ENCODE measurements around the gene C9. TPM values are rescaled to one million over a fixed set of nuclear protein-coding genes. Genes with fewer than 3 reads are reported as not detected.
A peak's percentile ranks its signal among the peaks of the same experiment; 100 is the strongest.
"Not testable (repeated sequence)": the region's sequence is repeated elsewhere in the genome, so short reads cannot be mapped to it uniquely, and the experiment has no call there.

Gene C9
- total RNA-seq, 1 donor from 2014 or later, result 0.96 TPM

DNA sequence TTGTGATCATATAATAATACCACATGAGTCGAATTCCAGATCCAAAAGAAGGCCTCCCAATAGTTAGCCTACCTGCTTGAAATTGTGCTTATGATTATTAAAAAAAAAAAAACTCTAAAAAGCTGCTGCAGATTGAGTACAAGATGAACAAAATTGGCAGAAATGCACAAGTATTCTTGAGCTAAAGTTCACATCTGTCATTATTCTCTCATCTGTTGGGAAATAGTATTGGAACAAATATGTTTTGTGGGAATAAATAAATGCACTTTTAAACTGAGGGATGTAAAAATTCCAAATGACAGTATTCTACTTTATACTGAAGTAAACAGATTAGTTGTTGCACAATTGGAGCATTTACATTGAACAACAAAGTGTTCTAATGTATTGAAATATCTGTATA is 44.7 kb upstream of the C9 start:
- Histone ChIP-seq H3K27ac (no peak overlapping the region), H3K4me3 (no peak overlapping the region), H3K36me3 (no peaks in the 10 kb centered on the region), H3K4me1 (peaks cover 6 to 32% of the 10 kb centered on the region in 2 donors), H3K27me3 (no peaks in the 10 kb centered on the region), H3K9me3 (no peaks in the 10 kb centered on the region)
- intact Hi-C loops (cut with DNase I), result loop anchor here (10.0 kb wide), 1 partner anchor 334 kb away; the partner anchor contains the start of gene RICTOR
- DNase-seq (ENCODE audit: low spot score in 2 of 2), result no peak
- TF ChIP-seq, protein P1, sequence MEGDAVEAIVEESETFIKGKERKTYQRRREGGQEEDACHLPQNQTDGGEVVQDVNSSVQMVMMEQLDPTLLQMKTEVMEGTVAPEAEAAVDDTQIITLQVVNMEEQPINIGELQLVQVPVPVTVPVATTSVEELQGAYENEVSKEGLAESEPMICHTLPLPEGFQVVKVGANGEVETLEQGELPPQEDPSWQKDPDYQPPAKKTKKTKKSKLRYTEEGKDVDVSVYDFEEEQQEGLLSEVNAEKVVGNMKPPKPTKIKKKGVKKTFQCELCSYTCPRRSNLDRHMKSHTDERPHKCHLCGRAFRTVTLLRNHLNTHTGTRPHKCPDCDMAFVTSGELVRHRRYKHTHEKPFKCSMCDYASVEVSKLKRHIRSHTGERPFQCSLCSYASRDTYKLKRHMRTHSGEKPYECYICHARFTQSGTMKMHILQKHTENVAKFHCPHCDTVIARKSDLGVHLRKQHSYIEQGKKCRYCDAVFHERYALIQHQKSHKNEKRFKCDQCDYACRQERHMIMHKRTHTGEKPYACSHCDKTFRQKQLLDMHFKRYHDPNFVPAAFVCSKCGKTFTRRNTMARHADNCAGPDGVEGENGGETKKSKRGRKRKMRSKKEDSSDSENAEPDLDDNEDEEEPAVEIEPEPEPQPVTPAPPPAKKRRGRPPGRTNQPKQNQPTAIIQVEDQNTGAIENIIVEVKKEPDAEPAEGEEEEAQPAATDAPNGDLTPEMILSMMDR (IDR thresholded peaks at IDR 0.05), result no peak

GRCh38 chr5:39405083-39405843 is 41.0 kb upstream of the C9 start:
- DNase-seq (ENCODE audit: low spot score in 2 of 2), result no peak
- Histone ChIP-seq H3K36me3 (no peaks in the 10 kb centered on the region), H3K27ac (no peak overlapping the region), H3K4me3 (no peak overlapping the region), H3K27me3 (no peaks in the 10 kb centered on the region), H3K4me1 (peaks cover 3 to 17% of the 10 kb centered on the region in 2 donors), H3K9me3 (no peaks in the 10 kb centered on the region)
- TF ChIP-seq, protein P1 (IDR thresholded peaks at IDR 0.05), result no peak
- intact Hi-C loops (cut with DNase I), result loop anchor here (10.0 kb wide), 1 partner anchor 330 kb away; the partner anchor contains the start of gene RICTOR

DNA sequence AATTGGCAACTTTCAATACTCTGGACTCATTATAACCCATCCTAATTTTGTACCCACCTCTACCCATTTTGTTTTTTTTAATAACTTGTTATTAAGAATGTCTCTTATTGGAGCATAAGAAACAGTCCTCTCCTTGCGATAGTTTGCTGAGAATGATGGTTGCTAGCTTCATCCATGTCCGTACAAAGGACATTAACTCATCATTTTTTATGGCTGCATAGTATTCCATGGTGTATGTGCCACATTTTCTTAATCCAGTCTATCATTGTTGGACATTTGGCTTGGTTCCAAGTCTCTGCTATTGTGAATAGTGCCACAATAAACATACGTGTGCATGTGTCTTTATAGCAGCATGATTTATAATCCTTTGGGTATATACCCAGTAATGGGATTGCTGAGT is 39.5 kb upstream of the C9 start:
- intact Hi-C loops (cut with DNase I), result loop anchor here (10.0 kb wide), 1 partner anchor 329 kb away; the partner anchor contains the start of gene RICTOR
- H3K4me3 ChIP-seq; H3K27ac ChIP-seq; H3K9me3 ChIP-seq; H3K36me3 ChIP-seq; H3K27me3 ChIP-seq; DNase-seq (ENCODE audit: low spot score in 2 of 2): not testable (repeated sequence)
- H3K4me1 ChIP-seq, result peaks cover 3 to 18% of the 10 kb centered on the region in 2 donors

- DNase-seq (ENCODE audit: low spot score in 2 of 2); H3K36me3 ChIP-seq; H3K4me3 ChIP-seq; H3K9me3 ChIP-seq; H3K27me3 ChIP-seq: not testable (repeated sequence)
- peaks cover 3 to 21% of the 10 kb centered on the region in 2 donors for H3K4me1 ChIP-seq
- peak overlapping the region in 1 of 2 donors; percentile 91 for H3K27ac ChIP-seq
- intact Hi-C loops (cut with DNase I), result loop anchor here (10.0 kb wide), 1 partner anchor 327 kb away; the partner anchor contains the start of gene RICTOR
Observed at GRCh38 chr5:39402140-39402539, 37.8 kb upstream of the C9 start.

GRCh38 chr5:39400713-39401578 is 36.7 kb upstream of the C9 start:
- peaks cover 0 to 4% of the 10 kb centered on the region in 2 donors for H3K36me3 ChIP-seq
- DNase-seq (ENCODE audit: low spot score in 2 of 2), result no peak
- TF ChIP-seq, protein P1 (IDR thresholded peaks at IDR 0.05), result no peak
- H3K9me3 ChIP-seq, result no peaks in the 10 kb centered on the region
- intact Hi-C loops (cut with DNase I), result loop anchor here (10.0 kb wide), 1 partner anchor 326 kb away; the partner anchor contains the start of gene RICTOR
- no peak overlapping the region for H3K4me3 ChIP-seq
- peak overlapping the region; percentile 79 to 91 for H3K27ac ChIP-seq
- no peaks in the 10 kb centered on the region for H3K27me3 ChIP-seq
- H3K4me1 ChIP-seq, result peaks cover 3 to 21% of the 10 kb centered on the region in 2 donors

DNA sequence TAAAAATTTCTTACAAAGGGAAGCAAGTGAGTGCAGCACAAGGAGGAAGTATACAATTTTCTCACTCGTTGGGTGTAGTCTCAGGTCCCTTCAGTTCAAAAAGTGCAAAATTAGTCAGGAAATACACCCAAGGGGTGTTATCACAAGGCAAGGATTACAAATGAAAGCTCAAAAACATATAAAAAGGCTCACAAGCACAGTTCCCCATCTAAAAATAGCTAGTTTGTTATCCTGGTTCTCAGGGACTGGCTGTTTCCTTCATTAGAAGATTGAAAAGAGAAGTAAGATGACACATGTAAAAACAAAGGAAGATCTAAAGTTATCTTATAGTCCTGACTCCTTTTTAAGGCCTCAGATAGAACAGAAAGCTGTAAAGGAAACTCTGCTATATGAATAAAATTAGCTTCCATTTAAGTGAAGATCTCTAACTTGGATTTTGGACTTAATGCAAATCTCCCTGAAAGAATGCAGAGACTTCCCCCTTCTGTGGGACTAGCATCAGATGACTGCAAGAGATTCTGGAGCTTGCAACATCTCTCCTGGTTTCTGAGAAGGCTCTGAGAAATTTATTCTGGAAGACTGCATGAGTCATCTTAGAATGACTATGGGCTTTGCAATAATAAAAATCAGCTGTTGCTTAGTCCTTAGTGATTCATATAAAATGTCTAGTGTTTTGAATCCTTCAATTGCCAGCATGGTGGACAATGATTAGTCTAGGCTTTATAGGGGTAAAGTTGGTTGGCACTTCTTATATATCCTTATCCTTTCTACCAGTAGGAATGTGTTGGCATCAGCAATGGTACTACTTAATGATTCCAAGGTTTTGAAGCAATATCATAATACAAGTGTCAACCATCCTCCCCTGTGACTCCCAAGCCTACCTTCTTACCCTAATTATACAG is 35.1 kb upstream of the C9 start:
- Histone ChIP-seq H3K27me3 (no peaks in the 10 kb centered on the region), H3K9me3 (no peaks in the 10 kb centered on the region), H3K27ac (peak overlapping the region; percentile 79 to 91), H3K36me3 (peaks cover 0 to 4% of the 10 kb centered on the region in 2 donors), H3K4me1 (peaks cover 3 to 28% of the 10 kb centered on the region in 2 donors), H3K4me3 (no peak overlapping the region)
- TF ChIP-seq, protein P1 (IDR thresholded peaks at IDR 0.05), result no peak
- peak; percentile 35 to 71 for DNase-seq (ENCODE audit: low spot score in 2 of 2)
- intact Hi-C loops (cut with DNase I), result loop anchor here (1.0 to 10.0 kb wide), 4 partner anchors 24 to 1355 kb away; partner anchors contain the start of genes RICTOR and TTC33

All from ascending aorta (tissue), 2 donors.